ENCODE measurements around the gene ZFYVE9.
A peak's percentile ranks its signal among the peaks of the same experiment; 100 is the strongest.

The ZFYVE9 gene

DNA sequence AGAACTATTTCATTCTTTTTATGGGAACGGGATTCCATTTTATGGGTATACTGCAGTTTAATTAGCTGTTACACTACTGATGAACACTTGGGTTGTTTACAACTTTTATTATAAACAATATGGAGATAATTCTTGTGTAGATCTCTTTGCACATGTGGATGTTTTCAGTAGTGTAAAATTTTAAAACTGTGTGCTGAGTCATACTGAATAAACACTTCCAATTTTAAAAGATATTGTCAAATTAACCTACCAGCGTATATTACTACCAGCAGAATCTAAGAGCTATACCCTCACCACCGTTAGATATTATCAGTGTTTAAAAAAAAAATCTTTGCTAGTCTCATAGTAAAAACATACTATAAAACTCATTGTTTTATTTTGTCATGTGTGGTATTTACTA is 118.0 kb downstream of the ZFYVE9 start:
- no peak for DNase-seq

DNA sequence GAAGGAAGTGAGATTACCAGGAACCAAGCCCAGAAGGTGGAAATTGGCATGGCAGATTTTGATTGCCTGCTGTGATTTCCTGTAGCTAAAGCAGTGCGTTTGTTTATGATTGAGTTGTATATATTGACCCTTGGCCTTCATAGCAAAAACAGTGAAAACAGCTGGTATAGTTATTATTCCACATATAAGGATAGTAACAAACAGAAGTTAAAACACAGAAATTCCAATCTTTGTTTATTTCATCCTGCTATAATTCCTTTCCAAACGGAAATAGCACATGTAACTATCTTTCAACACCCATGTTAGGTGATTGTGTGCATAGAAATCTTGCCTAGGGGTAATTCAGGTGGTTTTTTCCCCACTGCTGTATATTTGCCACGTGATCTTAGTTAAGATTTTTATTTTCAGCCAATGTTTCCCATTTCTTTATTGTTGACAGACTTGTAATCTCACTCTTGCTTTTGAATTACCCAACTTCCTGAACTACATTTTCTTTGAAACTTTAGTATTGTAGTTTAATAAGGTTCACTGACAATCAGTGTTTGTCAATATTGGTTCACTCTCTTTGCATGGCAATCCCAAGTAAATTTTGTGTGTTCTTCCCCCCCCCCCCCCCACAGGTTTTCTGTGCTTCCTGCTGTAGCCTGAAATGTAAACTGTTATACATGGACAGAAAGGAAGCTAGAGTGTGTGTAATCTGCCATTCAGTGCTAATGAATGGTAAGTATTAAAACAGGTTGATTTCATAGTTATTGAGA is 121.4 kb downstream of the ZFYVE9 start:
- DNase-seq = no peak

DNA sequence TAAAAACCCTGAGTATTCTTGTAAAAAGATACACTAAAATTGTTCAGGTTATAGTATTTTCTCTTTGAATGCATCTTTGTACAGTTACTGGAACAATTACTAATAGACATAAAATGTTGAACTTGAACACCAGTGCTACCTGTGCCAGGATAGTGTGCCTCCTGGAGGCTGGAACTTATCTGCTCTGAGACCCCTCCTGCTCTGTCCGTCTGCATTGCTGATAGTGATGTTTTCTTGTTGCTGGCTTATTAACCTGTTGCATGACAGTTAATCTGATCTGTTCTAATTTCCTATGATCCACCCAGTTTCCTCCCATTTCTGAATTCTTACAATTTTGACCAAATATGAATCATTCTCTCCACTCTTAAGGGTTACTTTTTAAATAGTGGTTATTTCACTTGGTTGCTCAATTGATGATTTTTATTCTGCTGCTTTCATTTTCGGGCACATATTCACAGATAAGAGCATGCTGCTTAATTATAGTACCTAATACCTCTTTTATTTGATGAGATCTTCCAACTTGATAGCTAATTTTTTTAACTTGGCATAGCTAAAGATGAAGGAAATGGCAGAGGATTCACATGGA is 122.7 kb downstream of the ZFYVE9 start:
- DNase-seq = peak; percentile 38

DNA sequence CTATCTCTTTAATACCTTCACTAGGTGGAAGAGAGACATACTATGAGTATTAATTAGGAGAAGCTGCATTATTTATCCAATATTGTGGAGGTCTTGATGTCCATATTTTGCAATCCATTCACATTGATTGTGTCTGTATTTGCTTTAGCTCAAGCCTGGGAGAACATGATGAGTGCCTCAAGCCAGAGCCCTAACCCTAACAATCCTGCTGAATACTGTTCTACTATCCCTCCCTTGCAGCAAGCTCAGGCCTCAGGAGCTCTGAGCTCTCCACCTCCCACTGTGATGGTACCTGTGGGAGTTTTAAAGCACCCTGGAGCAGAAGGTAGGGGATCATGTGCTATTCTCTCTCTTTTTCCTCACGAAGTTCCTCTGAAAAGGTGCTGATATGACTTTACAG is 124.6 kb downstream of the ZFYVE9 start:
- no peak for DNase-seq

DNA sequence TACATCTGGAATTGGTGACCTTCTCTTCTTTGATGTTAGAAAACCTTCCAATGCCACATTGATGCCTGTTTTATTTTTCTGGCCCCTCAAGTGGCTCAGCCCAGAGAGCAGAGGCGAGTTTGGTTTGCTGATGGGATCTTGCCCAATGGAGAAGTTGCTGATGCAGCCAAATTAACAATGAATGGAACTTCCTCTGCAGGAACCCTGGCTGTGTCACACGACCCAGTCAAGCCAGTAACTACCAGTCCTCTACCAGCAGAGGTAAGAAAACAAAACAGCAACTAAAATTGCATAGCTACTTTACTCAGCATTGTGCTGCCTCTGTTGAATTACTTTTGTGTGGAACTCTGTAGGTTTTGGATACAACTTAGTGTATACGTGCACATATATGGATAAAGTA is 126.5 kb downstream of the ZFYVE9 start:
- DNase-seq = no peak

DNA sequence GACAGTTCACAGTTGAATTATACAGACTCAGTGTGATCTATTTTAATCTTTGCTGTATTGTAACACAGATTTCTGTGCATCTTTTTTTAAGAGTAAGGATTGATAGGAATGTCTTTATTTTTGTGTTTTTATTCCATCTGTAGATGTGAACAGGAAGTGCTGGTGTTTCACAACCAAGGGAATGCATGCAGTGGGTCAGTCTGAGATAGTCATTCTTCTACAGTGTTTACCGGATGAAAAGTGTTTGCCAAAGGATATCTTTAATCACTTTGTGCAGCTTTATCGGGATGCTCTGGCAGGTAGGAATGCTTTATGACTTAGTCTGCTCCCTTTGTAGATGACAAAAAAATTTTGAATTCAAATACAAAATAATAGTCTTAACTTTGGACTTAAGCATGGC is 139.6 kb downstream of the ZFYVE9 start:
- peak; percentile 69 for DNase-seq

DNA sequence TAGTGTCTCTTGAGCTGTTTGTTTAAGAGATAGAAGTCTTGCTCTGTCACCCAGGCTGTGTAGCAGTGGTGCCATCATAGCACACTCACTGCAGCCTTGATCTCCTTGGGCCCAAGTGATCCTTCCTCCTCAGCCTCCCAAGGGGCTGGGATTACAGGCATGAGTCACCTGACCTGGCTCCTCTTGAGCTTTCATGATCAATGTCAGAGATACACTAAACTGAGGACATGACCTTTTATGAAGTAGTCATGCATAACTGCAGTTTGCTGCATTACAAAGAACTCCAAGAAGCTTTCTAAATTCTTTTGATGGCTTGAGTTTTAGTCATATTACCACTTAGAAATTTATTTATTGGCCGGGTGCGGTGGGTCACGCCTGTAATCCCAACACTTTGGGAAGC is 146.4 kb downstream of the ZFYVE9 start:
- DNase-seq = peak; percentile 31

DNA sequence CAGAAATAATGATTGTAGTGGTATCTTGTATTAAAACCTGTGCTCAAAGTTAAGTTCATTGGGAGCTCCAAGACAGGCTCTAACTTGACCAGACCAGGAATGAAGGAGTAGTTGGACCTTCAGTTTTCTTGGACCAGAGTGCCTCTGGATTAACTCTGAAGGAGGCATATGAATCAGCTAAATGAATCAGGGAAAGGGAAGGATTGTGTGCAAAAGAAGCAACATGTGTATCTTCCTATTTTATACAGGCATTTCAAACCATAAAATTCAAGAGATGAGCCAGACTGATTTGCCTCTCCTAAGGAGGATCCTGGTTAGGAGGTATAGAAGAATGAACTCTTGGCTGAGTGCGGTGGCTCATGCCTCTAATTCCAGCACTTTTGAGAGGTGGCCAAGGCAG is 152.7 kb downstream of the ZFYVE9 start:
- DNase-seq = no peak

DNA sequence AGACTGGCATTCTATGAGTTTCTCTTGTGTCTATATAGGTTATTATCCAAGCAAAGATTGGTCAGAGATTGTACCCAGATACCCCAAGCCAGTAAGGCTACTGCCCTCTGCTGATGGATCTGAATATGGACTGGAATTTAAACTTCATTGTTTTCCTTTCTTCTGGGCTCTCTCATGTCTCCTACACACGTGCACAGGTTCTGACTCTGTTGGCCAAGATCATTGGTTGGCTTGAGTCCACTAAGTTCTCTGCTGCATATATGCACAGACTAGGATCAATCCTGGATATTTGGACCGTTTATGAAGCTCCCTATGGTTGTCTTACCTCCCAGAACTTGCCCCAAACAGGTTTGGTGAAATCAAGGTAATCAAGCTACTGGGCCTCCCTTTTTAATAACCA is 154.5 kb downstream of the ZFYVE9 start:
- peak; percentile 23 for DNase-seq

DNA sequence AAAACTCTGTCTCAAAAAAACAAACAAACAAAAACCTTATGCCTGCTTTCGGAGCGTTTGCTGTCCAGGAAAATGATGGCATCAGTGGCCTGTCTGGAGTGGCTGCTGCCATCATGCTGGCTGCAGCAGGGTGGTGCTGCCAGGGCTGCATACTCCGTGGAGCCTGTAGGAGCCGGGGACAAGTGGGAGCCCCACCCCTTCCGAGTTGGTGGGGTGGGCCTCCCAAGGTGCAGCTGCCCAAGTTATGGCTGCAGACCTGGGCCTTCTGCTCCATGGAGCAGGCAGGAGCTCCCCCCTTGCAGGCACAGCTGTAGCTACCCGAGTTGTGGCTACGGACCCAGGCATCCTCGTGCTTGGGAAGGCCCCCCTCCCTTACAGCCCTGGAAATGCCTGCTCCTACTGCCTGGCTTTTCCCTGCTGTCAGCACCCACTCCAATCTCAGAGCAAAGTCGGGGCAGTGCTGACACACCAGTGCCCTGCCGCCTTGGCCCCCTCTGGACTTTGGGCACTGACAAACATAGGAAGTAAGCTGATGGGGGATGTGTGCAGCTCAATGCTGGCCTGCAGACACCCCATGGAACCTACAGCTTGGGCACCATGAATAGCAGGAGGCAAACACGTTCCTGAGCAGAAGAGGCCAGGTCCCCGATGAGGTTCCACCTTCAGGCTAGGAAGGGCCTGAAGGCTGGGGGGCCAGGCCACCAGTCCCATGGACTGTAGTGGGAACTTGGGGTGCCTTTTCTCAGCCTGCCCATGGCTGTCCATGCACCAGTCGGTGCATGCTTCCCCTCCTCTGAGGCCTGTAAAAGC is 163.7 kb downstream of the ZFYVE9 start:
- DNase-seq = no peak

DNA sequence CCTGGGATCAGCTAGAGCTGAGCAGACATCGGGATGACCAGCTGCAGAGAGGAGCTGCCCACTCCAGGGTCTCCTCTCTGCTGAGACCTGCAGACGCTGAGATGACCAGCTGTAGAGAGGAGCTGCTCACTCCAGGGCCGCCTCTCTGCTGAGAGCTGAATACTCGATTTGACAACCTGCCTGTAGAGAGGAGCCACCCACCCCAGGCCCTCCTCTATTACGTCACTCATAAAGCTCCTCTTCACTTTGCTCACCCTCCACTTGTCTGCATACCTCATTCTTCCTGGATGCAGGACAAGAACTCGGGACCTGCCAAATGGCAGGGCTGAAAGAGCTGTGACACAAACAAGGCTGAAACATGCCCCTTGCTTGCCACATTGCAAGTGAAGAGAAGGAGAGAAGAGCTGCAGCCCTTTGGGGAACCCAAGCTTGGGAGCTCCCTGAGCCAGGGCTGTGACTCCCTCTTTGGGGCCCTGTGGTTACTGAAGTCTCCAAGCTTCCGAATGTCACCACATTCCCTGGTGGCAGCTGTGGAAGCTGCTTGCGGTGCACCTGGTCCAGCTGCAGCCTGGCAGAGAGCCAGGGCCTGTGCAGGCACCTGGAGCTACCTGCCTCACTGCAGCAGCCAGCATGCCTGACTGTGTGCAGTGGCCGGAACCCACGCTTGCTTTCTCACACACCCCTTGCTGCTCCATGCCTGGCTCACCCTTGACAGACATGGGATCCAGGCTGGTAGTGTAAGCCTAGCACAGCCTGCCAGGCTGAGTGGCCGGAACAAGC is 164.5 kb downstream of the ZFYVE9 start:
- no peak for DNase-seq

DNA sequence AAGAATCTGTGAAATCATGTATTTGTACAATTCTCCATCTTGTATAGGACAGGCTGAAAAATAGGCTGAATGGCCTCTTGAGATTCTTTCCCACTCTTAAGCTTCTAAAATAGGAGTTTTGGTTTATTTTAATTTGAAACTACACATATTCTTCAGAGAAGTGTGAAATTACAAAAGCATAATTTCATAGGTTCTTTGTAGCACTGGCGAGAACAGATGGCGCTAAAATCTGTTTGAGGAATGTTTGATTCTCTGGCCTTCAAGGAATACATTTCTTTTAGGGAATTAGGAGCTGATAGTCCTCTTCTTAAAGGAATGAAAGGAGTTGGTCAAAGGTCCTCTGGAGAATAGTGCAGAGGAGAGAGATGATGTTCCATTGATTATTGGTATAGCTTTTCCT is 179.2 kb downstream of the ZFYVE9 start:
- DNase-seq = no peak

DNA sequence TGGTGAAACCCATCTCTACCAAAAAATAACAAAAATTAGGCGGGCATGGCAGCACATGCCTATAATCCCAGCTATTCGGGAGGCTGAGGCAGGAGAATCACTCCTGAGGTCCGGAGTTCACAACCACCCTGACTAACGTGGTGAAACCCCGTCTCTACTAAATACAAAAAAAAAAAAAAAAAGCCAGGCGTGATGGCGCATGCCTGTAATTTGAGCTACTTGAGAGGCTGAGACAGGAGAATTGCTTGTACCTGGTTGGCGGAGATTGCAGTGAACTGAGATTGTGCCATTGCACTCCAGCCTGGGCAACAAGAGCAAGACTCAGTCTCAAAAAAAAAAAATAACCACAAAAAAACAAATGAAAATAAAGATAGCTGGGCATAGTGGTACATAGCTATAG is 181.8 kb downstream of the ZFYVE9 start:
- no peak for DNase-seq

DNA sequence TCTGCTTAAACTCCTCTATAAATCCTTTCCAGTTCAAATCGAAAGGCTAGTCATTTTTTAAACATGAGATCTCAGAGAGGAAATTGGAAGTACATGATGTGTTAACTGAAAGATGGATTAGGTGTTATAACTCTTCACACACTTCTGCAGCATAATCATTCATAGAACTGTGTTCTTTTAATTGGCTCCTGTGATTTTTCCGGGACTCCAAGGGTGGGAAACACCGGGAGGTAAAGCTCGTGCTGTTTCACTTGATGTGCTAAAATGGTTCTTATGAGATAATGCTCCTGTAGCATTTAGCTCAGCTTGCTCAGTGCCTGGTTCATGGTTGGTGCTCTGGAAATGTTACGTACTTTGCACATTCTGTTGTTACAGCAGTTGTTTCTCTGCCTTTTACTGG is 183.9 kb downstream of the ZFYVE9 start:
- no peak for DNase-seq

DNA sequence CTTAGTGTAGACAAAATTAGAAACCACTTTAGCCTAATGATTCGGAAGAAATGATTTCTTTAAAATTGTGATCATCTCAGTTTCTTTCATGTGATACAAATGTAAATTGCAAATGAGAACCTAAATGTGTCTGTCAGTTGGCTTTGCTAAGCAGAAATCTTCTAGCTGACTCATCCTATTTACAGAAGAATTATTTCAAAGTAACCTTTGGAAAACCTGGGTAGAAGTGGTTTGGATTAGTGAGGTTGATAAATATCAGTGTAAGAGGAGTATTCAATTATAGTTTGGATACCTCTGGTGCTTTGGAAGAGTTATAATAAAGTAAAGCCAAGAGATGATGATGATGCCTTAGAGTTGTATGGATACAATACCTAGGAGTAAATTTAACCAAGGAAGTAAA is 186.7 kb downstream of the ZFYVE9 start:
- no peak for DNase-seq

DNA sequence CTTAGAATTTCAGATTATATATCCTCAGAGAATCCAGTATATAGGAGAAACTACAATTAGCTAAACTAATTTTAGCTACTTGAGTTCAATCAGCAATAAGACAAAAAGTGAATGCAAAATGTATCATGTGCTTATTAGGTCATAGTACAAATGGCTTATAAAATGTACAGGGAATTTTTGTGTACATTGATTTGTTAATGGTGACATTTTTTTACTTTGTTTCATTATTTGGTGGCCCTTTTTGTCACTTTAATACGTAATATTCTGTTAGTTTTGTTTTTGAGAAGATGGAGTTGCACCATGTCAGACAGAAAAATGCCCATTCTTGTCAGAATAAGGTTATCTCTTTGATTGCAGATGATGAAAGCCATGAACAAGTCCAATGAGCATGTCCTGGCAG is 190.5 kb downstream of the ZFYVE9 start:
- DNase-seq = no peak

DNA sequence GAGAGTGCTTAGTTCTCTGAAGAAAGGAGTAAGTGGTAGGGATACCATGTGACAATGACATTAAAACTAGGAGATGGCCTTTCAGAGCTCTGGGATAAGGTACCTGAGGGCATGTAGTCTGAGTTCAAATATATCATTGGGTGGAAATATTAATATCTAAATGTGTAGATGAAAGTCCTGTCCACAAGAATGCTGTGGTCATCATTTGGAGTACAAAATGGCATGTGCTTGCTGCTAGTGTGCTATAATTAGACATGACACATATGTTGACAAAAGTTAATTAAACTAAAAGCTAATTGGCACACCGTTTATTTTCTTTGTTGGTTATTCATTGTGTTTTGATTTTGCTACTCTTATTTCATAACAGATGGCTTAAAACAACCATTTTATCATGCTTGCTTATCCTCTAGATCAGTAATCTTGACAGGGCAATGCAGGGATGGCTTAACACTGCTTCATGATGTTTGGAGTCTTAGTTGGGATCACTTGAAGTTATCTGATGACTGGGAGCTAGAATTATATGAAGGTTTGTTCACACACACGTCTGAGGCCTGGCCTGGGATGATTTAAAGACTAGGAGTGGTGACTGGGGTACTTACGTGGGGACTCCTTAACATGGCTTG is 193.1 kb downstream of the ZFYVE9 start:
- DNase-seq = no peak

DNA sequence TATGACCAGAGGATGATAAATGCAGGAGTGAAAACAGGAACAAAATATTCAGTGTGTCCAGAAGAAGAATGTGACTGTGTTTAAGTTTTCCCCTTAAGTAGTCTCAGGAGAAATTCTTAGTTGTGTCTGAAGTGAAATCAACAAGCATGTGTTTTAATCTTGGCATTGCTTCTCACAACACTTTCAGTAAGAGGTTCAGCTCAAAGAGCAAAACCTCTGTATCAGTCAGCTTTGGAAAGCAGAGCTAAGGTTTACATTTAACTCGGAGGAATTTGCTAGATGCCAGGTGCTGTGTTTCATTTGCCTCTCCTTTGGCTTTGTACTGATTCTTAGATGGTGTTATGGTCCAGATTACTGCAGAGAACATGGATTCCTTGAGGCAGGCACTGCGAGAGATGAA is 195.6 kb downstream of the ZFYVE9 start:
- no peak for DNase-seq

DNA sequence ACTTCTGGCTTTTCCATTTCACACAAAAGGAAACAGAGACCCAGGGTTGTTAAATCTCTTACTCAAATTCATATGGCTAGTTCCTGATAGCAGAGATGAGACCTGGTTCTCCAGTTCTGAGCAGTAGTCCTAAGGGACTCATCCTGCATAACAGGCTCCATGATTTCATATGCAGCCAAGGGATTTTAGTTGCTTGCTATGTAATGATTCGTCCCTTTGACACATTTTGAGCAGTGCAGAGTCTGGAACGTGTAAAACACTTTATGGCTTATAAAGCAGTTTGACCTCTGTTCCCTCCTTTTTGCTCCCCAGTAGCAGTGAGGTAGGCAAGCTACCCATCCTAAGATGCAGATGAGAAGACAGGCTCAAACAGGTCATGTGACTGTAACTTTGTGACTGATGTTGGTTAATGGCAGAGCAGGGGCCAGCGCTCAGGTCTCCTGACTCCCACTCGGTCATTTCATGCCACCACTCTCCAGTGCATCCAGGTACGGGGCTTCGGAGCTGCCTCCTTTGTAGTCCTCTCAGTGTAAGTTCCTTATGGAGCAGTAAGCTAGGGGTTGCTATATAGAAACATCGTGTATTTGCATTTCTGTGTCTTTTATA is 199.9 kb downstream of the ZFYVE9 start:
- DNase-seq = no peak

DNA sequence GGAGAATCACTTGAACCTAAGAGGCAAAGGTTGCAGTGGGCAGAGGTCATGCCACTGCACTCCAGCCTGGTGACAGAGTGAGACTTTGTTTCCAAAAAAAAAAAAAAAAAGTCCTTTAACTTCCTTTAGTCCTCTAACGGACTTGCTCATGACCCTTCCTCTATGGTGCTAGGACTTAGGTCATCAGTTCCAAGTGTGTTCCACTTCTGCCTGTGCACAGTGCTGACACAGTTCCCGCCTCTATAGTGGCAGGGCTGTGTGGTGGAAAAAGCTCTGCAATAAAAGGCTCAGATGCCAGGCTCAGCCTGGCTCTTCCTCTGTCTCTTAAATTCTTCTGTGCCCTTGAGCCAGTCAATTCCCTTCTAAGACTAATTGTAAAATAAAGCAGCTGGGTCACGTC is 202.1 kb downstream of the ZFYVE9 start:
- no peak for DNase-seq

DNA sequence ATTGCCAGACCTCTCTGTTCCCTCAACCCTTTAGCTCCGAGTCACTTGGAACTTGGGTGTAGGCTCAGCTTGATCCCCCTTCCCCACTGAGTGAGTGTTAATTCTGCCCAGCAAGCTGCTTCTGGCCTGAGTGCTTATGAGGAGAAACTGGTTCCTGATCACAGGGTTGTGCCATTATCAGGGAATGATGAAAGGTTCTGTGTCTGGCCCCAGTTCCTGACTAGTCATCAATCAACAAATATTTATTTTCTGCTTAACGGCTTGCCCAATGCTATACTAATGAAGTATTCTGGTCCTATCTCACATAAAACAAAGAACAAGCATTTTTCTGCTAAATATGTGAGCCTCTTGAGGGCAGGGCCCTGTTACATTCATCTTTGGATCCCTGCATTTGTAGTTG is 203.4 kb downstream of the ZFYVE9 start:
- DNase-seq = no peak

DNA sequence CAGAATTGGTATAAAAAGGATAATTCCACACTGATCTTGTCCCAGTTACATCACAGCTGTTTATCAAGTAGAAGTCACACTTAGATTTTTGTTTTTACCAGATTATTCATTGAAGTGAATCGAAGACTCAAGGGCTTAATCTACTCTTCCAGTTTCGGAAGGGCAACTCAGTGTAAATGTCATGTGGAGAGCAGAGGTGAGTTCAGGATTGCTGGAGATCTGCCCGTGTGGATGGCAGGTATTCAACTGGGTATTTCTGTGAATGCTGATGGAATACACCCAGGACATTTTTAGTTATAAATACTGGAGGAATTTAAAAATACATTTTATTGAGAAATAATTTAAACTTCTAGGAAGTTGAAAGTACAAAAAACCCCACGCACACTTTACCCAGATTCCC is 204.8 kb downstream of the ZFYVE9 start:
- no peak for DNase-seq
